OCI-M2 (cell line): ENCODE data around the gene NCAPH2.

Experiments
- DNase-seq: peaks from one replicate; lab custom pipeline; 2025; ENCODE audit not compliant: unreplicated experiment; lab: John Stamatoyannopoulos, UW

Gene NCAPH2

DNA sequence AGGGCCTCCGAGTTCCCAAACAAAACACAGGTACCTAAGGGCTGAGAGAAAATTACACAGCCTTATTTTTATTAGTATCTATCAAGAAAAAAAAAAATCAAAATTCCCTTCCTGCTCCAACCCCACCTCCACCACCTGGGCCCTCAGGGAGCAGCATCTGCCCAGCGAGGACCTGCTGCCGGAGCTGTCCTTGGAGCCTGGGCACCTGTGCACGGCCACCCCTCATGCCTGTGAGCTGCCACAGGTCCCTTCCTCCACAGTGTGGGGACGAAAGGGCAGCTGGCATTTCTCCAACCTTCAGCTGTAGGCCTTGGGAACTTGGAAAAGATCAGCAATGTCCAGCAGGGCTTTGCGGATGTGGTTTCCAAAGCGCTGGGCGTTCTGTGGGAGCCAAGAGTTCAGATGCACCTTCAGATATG, 61.0 kb downstream of the NCAPH2 start:
- no peak for DNase-seq

DNA sequence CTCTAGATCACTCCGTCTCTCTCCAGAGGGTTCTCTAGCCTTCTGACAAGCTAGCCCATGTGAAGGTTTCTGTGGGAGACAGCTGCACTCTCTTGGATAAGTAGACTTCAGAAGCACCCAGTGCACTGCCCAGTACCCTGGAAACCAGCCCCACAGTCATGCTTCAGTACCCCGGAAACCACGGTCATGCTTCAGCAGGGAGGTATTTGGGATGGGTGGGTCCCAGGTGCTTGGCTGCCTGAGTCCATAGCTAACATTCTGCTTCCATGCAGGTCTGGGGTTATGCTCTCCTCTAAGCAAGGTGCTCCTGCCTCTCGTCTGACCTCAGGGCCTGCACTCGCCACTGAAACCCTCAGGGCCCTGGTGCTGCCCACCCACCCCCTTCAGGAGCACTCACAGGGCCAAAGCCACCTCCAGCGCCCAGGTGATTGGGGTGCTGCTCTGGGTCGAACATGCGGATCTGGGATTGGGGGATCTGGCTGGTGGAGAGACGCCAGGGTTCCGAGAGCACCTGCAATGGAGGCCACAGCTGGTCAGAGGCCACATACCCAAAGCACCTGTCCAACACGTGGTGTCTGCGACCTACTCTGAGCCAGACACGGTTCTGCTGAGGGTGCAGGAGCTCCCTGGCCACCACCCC, 62.0 kb downstream of the NCAPH2 start:
- DNase-seq: no peak

DNA sequence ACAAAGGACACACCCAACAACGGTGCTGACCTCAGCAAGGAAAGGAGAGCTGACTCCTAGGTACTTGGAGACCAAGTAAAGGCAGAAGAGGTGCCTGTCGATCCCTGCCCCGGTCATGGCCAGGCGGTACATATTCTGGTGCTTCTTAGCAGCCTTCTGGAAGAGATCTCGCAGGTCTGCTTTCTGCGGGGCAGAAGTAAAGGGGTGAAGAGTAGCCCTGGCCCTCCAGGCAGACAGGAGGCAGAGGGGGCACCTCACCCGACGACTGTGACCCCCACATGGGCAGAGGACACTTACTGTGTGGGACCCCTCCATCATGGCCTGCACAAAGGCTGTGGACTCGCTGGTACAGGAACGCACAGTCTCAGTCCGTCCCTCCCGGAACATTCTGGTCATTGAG, 62.8 kb downstream of the NCAPH2 start:
- no peak for DNase-seq

DNA sequence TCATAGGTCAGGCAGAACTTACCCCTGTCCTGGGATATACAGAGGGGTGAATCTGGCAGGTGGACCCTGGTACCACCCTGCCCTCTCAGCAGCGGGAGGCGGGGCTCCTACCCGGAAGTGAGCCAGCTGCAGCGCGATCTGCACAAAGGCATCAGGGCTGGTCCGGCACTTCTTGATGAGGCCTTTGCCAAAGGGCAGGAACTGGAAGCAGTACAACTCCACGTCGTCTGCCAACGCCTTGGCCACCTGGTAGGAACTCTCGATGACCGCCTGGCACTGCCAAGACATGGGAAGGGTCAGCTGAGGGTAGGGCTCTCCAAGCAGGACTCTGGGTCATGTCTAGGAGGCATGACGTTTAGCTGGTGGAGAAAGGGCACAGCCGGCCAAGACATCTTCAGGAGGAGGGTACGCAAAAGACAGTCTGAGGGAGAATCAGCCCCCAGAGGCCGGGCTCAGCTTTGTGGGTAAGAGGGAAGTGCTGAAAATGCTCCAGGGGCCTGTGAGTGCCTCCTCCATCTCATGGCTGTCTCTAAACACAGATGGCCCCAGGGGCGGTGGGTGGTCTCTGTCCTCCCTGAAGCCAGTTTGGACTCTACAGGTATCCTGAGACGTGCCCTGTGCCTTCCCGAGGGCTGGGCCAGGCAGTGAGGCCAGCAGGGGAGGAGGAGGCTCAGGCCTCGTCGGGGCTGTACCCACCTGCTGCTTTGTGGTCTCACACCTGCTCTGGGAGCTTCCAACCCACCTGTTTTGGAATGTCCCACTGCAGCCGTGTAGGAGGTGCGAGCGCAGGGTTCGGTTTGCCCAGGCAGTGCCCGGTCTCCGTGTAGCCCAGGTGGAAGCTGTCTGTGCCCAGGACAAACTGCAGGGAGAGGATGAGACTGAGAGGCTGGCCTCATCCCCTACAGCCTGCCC, 63.5 kb downstream of the NCAPH2 start:
- no peak for DNase-seq

DNA sequence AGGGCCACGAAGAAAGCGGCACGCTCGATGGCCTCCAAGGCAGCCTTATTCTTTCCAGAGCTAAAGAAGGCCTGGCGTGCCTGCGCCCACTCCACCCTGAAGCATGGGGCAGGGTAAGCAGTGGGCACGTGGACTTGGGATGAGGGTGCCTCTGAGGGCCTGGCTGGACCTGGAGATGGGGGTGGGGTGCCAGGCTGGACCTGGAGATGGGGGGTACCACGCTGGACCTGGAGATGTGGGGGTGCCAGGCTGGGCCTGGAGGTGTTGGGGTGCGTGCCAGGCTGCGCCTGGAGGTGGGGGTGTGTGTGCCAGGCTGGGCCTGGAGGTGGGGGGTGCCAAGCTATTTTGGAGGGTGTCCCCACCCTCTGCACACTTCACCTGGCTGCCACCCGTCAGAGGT, 64.9 kb downstream of the NCAPH2 start:
- no peak for DNase-seq

DNA sequence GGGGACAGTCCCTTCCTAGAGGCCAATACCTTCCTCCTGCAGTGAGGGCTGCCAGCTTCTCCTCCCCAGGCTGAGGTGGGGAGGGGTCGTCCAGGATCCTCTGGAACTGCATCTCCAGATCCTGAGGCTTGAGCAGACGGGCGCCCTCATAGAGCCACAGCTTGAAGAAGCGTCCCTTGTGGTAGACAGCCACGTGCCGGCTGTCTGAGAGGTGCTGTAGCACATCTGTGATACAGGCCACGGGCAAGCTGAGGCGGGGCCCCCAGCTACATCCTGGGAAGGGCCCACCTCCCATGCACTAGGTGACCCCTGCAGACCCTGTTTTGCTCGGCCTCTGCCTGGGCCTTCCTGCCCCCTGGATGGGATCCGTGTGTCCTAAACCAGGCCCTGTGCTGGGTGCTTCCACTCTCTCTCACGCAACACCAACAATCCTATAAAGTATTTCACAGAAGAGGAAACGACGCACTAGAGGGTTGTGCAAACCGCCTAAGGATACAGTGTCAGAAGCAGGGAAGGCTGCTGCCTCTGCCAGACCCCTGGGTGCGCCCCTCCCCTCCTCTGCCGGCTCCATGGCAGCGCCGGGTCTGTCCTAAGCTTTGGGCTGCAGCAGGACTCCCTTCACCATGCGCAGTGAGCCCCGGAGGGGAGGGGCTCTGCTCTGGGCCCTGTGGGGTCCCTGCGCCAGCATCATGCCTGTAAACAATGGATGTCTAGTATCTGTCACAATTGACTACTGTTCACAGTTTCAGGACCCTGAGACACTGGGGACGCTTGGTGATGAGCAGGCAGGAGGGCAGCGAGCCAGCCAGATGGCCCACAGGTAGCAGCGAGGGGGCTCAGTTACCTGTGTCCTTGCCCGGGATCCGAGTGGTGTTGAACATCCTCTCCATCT, 65.7 kb downstream of the NCAPH2 start:
- no peak for DNase-seq

DNA sequence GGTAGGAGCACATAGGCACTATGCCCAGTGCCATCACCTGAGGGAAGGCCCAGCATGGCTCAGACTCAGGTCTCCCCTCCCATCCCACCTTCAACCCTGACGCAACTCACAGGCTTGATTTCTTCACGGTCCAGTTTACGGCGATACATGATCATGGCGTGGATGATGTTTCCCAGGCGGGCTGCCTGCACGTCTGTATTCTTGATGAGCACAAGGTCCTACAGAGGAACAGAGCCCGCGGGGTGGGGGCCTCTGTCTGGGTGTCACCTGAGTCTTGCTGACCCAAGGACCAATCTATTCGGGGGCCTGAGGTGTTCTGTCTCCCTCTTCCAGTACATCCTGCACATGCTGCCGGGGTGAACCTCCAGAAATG, 66.3 kb downstream of the NCAPH2 start:
- no peak for DNase-seq
